ENCODE results near the gene POLG2.

Gene POLG2

GRCh38 chr17:64496786-64497564, at the start of gene POLG2:
POLG2 (minus strand) TSS chr17:64497054; CDS start chr17:64496968, 86 bp downstream.
- TF ChIP-seq CTCF (IDR thresholded peaks at IDR 0.05; ENCODE audit: insufficient read depth, missing control alignments), result peak; percentile 63
- DNase-seq (ENCODE audit: insufficient read length, low spot score) (peak; percentile 70), FAIRE-seq (no peak)

- DNase-seq (ENCODE audit: insufficient read length, low spot score), result no peak
- no peak for FAIRE-seq
- TF ChIP-seq CTCF (IDR thresholded peaks at IDR 0.05; ENCODE audit: insufficient read depth, missing control alignments), result no peak
Observed at GRCh38 chr17:64544742-64545141, 47.9 kb upstream of the POLG2 start.

GRCh38 chr17:64540118-64540776, 43.4 kb upstream of the POLG2 start:
- FAIRE-seq (no peak), DNase-seq (ENCODE audit: insufficient read length, low spot score) (no peak)
- TF ChIP-seq CTCF (IDR thresholded peaks at IDR 0.05; ENCODE audit: insufficient read depth, missing control alignments), result no peak

- DNase-seq (ENCODE audit: insufficient read length, low spot score) (no peak), FAIRE-seq (no peak)
- TF ChIP-seq CTCF (IDR thresholded peaks at IDR 0.05; ENCODE audit: insufficient read depth, missing control alignments), result no peak
Observed at GRCh38 chr17:64538508-64539130, 41.8 kb upstream of the POLG2 start.

- TF ChIP-seq CTCF (IDR thresholded peaks at IDR 0.05; ENCODE audit: insufficient read depth, missing control alignments), result no peak
- DNase-seq (ENCODE audit: insufficient read length, low spot score) (no peak), FAIRE-seq (no peak)
Observed at GRCh38 chr17:64537488-64537887, 40.6 kb upstream of the POLG2 start.

GRCh38 chr17:64536913-64537312, 40.1 kb upstream of the POLG2 start:
- DNase-seq (ENCODE audit: insufficient read length, low spot score) (no peak), FAIRE-seq (no peak)
- no peak for TF ChIP-seq CTCF (IDR thresholded peaks at IDR 0.05; ENCODE audit: insufficient read depth, missing control alignments)
